NCI-H146 (cell line): ENCODE results near the gene PACS2.
A peak's percentile ranks its signal among the peaks of the same experiment; 100 is the strongest.
"Not testable (repeated sequence)": the region's sequence is repeated elsewhere in the genome, so short reads cannot be mapped to it uniquely, and the experiment has no call there.

Source experiments
- DNase-seq: peaks from one replicate; lab custom pipeline; 2025; lab: John Stamatoyannopoulos, UW

Gene PACS2

GRCh38 chr14:105350450-105351244 lies 36.1 kb downstream of the PACS2 start:
- DNase-seq: no peak

DNA sequence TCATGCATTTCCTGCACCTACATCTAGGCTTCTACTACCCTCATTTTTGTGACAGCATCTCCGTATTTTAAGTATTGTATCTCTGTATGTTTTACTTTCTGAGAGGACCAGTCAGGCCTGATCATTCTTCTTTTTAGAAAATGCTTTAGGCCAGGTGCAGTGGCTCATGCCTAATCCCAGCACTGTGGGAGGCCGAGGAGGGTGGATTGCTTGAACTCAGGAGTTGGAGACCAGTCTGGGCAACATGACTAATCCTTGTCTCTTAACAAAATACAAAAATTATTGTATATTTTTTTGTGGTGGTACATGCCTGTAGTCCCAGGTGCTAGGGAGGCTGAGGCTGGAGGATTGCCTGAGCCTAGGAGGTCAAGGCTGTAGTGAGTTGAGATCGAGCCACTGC lies 36.9 kb downstream of the PACS2 start:
- DNase-seq: no peak

GRCh38 chr14:105351920-105352851 lies 37.6 kb downstream of the PACS2 start:
- peak; percentile 92 for DNase-seq

DNA sequence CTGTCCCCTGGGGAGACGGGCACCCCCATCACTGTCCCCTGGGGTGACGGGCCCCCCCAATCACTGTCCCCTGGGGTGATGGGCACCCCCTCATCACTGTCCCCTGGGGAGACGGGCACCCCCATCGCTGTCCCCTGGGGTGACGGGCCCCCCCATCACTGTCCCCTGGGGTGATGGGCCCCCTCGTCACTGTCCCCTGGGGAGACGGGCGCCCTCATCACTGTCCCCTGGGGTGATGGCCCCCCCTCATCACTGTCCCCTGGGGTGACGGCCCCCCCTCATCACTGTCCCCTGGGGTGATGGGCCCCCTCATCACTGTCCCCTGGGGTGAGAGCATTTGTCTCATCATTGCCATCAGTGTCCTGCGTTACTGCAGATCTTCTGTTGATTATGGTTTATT lies 38.6 kb downstream of the PACS2 start:
- DNase-seq: no peak

DNA sequence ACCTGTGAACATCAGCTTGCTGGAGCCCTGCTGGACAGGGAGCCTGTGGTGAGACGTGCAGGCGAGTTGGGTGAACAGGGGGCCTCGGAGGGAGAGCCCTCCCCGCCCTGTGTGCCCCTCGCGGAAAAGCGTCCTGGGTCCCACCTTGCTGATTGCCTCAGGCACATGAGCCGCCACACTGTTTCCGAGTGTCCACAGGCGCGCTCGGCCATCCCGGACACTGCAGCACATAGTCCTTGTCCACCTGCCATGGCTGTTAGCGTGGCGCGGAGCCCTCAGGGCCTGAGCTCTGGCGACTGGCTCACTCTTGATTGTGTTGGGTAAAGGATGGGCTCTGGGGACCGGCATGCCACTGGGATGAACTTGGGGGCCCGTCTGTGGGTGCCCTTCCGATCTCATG lies 40.0 kb downstream of the PACS2 start:
- no peak for DNase-seq

DNA sequence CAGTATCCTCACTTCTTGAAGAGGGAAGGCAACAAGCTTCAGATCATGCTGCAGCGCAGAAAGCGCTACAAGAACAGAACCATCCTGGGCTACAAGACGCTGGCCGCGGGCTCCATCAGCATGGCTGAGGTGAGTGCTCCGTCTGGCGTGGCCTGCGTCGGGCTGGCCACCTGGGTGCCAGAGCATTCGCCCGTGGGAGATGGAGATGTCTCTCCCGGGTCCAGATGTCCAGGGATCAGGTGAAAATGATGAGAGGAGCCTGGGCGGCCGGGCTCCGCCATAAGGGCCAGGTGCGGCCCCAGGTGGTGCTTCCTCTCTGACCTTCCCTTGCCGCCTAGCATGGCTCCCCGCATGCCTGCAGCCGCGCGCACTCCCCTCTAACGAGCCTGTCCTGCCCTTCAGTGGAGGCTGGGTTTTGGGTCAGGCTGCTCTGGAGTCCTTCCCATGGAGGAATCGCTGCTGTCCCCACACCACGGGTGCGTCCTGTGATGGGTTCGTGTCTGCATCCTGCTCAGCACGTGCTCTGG lies 40.6 kb downstream of the PACS2 start:
- DNase-seq: no peak

- no peak for DNase-seq
Measured at GRCh38 chr14:105355850-105356604, 41.5 kb downstream of the PACS2 start.

DNA sequence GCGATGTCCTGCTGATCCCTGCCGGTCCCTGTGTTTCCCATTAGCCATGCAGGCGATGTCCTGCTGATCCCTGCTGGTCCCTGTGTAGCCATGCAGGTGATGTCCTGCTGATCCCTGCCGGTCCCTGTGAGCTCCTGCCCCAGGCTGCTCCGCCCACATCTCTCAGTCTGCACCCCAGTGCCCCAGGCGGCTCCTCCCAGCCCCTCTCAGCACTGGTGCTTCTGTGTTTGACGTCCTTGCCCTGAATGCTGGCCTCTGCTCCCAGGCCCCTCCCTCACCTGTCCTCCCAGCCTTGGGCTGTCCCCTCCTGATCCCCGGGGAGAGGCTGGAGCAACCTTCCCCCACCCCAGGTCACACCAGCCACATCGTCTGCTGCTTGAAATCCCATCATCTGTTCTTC lies 42.4 kb downstream of the PACS2 start:
- DNase-seq: peak; percentile 83

- DNase-seq: no peak
Measured at GRCh38 chr14:105357626-105358025, 43.1 kb downstream of the PACS2 start.

DNA sequence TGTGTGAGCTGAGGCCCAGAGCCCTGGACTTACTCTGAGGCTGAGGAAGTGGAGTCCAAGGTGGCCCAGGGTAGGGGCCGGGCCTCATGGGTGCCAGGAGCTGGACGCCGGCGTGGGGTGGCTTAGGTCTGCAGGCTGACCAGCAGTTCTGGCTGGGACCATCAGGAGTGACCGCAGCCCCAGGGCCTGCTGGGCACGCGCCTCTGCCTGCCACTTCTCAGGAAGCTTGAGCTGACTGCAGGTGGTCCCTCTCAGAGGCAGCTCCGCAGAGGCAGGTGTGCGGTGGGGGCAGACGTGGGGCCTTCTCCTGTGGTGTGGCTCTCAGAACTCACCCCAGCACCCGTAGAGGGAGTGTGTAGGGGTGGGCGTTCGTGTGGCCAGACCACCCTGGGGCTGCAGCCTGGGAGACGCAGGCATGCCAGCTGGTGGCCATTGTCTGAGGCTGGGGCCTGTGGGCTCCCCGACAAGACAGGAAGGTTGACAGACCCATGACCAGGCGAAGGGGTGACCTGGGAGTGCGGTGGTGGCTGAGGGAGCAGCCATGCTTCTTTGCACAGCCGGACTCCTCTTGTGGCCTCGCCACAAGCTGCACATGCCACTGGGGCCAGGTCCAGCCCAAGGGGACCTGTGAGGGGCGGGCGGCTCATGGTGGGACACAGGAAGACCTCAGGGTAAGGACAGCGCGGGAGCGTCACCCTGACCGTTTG lies 43.7 kb downstream of the PACS2 start:
- DNase-seq: no peak

DNA sequence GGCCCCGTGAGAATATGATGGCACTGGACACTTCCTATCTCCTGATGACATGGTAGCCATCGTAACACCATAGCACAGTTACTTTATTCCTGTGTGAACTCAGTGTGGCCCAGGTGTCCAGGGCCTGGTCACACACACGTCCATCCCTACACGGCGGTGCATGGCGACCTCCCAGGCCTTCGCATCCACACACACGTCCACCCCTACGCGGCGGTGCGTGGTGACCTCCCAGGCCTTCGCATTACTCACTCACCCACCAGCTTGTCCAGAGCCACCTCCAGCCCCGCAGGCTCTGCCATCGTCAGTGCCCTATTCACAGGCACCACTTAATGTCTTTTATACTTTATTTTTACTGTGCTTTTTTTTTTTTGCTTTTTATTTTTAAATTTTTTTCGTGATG lies 44.4 kb downstream of the PACS2 start:
- no peak for DNase-seq

DNA sequence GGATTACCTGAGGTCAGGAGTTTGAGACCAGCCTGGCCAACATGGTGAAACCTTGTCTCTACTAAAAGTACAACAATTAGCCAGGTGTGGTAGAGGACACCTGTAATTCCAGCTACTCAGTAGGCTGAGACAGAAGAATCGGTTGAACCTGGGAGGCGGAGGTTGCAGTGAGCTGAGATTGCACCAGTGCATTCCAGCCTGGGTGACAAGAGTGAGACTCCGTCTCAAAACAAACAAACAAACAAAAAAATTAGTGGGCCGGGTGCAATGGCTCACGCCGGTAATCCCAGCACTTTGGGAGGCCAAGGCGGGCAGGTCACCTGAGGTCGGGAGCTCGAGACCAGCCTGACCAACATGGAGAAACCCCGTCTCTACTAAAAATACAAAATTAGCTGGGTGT lies 46.9 kb downstream of the PACS2 start:
- DNase-seq: not testable (repeated sequence)

DNA sequence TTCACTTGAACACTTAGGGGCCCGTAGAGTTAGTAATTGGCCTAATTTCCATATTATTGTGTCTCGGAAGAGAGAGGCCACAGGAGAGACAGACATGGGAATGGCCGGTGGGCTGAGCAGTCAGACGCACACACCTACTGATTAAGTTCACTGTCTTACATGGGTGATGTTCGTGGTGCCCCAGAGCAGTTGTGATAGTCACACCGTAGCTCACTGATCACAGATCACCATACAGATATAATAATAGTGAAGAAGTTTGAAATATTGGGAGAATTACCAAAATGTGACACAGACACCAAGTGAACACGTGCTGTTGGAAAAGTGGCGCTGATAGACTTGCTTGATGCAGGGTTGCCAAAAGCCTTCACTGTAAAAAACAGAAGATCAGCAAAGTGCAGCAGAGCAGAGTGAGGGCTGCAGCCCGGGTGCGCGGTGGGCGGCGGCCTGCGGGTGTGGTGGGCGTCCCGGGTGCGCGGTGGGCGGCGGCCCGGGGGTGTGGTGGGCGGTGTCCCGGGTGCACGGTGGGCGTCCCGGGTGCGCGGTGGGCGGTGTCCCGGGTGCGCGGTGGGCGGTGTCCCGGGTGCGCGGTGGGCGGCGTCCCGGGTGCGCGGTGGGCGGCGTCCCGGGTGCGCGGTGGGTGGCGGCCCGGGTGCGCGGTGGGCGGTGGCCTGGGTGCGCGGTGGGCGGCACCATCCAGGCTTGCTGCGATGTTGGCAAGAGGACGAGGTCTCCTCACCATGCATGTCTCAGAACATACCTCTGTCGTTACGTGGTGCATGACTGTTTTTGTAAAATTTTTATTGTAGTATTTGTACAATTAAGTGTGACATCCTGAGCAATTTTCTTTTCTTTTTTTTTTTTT lies 49.5 kb downstream of the PACS2 start:
- peak; percentile 22 for DNase-seq

DNA sequence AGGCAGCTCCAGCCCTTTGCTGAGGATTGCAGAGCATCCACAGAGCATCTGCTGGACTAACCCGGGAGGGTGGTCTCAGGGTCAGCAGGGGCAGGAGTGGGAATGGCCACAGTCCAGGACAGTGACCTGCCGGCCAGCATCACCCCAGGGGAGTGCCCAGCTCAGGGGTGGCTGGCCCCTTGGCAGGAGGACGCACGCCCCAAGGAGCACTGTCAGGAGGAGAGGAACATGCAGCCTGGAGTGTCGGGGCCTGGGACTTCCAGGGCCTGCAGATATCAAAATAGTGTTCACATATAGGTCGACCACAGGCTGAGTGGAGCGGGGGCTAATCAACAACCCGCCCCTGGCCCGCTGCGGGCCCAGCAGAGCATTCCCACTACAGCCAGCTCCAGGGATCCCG lies 50.6 kb downstream of the PACS2 start:
- DNase-seq: no peak

GRCh38 chr14:105365681-105366080 lies 51.1 kb downstream of the PACS2 start:
- DNase-seq: no peak

- DNase-seq: no peak
Measured at GRCh38 chr14:105366386-105367074, 52.0 kb downstream of the PACS2 start.

DNA sequence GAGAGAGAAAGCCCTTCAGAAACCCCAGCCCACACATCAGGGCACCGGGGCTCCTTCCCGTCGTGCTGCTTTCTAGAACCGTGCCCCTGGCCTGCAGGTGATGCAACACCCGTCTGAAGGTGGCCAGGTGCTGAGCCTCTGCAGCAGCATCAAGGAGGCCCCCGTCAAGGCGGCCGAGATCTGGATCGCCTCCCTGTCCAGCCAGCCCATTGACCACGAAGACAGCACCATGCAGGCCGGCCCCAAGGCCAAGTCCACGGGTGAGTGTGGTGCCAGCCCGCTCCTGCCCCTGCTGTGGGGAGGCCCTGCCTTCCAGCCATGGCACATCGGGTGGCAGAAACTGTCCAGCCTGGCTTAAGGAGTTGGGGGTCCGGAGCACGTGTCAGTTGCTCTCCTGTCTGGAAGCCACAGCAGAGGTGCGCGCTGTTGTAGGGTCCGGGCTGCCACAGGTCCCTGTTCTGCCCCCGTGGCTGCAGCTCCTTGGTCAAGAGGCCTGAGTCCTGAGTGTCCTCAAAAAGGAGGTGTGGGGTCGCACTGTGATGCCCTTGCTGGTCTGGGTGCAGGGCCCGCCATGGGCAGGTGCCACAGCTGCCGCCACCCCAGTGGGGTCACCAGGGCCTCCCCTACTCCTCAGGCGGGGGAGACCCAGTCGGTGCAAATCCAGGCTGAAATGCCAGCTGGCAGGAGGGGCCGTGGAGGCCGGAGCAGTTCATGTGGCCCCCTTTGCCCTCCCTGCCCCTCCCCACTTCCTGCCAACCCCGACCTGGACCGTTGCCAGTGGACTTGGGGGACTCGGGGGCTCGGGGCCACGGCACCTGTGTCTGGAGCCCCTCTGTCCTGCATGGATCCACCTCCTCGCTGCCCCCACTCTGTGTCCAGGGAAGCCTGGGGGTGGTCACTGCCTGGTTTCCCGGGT lies 52.8 kb downstream of the PACS2 start:
- DNase-seq: no peak

- DNase-seq: no peak
Measured at GRCh38 chr14:105368032-105368417, 53.5 kb downstream of the PACS2 start.

- no peak for DNase-seq
Measured at GRCh38 chr14:105368426-105368825, 53.9 kb downstream of the PACS2 start.
